GM19372 (cell line): ENCODE data around the gene NOTUM.
"Not testable (repeated sequence)": the region's sequence is repeated elsewhere in the genome, so short reads cannot be mapped to it uniquely, and the experiment has no call there.

Experiments used
- ATAC-seq: cut with Tn5 transposase; IDR thresholded peaks from one replicate; pipeline ENCODE4 v1.9.1; 2021; ENCODE audit warnings: mild to moderate bottlenecking, low read depth, moderate library complexity; ENCODE audit not compliant: unreplicated experiment

NOTUM gene

GRCh38 chr17:81958633-81959342 is 2.2 kb downstream of the NOTUM start:
- no peak for ATAC-seq

DNA sequence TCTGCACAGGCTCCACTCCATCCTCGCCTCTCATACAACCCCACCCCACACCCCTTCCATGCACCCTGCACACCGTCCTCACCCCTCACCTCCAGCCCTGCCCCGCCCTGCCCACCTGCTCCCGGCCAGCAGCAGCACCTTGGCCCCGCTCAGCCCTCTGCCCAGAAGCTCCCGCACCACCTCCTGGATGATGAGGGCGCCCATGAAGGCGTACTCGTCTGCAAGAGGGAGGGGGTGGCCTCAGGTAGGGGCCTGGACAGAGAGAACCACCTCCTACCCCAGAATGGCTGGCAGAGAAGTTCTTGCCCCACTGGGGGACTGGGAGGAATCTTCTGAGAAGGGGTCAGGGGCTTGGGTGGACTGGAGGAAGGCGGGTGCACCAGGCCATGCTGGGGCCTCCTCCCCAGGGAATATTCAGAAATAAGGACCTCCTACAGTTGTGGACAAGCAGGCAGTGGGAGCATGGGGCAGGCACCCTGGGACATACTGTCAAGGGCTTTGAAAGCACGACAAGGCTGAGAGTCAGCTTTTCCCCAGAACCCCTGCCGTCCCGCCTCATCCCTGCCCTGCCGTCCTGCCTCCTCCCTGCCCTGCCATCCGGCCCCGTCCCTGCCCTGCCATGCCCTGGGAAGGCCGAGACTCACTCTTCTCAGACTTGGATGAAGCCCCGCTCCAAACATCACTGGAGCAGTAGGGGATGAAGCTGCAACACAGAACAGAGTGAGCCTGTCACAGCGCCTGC is 3.1 kb downstream of the NOTUM start:
- no peak for ATAC-seq

DNA sequence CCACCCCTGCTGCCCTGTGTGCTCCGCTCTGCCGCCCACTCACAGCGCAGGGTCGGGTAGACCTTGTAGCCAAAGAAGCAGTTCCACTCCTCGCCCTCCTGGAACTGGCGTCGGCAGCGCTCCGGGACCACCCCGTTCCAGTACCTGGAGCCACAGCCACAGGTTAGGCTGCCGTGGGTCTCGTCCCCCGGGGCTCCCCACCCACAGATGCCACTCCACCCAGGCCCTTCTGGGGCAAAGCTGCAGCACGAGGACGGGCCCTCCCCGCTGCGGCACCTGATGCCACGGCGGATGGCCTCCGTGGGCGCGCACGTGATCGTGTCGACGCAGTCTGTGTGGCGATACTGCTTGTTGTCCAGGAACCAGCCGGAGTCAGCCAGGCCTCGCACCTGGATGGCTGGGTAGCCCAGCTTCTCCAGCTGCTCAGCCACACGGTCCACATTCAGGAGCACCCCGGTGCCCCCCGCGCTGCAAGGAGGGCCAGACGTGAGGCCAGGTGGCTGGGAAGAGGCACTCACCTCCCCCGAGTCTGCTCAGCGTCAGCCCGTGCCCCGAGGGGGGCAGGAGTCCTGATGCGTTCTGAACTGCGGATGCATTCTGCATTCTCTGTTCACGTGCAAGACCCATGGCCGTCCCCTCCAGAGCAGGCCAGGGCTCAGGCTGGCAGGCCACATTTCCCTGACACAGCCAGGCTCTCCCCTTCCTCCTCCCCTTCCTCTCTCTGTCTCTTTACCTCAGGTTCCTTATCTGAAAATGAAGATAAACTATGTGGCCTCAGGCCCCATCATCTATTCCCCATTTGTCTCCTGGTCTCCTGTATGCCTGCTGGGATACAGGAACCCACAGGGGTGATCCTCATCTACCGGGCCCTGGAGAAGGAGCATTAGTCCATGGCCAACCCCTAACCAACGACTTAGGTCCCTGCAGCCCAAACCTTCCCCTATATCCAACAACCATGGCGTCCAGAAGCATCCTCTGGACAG is 4.1 kb downstream of the NOTUM start:
- ATAC-seq: no peak

GRCh38 chr17:81955756-81956544 is 5.0 kb downstream of the NOTUM start:
- no peak for ATAC-seq

DNA sequence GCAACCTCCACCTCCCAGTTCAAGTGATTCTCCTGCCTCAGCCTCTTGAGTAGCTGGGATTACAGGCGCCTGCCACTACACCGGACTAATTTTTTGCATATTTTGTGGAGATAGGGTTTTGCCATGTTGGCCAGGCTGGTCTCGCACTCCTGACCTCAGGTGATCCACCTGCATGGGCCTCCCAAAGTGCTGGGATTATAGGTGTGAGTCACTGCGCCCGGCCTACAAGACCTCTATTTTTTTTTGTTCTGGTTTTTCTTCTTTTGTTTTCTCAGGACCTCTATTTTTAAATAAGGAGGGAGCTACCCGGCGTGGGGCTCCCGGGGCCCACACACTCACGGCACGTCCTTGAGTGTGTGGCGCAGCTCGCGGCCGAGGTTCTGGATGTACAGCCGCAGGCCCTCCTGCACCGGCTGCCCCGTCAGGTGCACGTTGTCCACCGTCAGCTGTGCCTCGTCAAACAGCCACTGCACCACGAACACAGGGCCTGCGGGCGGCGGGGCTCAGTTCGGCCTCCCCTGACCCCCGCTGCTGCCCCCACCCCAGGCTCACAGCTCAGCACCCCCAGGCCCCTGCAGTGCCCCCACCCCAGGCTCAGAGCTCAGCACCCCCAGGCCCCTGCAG is 5.8 kb downstream of the NOTUM start:
- no peak for ATAC-seq

- no peak for ATAC-seq
Observed at GRCh38 chr17:81954131-81955057, 6.6 kb downstream of the NOTUM start.

- not testable (repeated sequence) for ATAC-seq
Observed at GRCh38 chr17:81953443-81953842, 7.5 kb downstream of the NOTUM start.

DNA sequence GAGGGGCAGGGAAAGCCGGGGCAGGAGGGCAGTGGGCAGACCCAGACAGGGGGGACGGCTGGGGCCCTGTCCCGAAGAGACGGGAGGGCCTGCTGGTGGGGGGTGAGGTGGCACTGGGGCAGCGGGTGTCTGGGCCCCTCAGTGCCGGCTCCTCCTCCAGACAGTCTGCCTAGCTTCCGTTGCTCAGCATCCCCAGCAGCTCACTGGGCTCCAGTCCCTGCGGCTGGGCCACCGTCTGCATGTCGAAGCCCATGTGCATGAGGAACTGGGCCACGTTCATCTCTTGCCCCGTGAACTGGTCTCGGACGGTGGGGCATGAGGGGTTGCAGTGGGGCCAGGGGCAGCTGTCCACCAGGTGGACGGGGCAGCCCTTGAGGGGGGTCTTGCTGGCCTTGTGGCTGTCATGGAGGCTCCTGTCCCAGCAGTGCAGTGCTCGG is 8.2 kb downstream of the NOTUM start:
- no peak for ATAC-seq

GRCh38 chr17:81951785-81952684 is 9.0 kb downstream of the NOTUM start:
- ATAC-seq: no peak

GRCh38 chr17:81950501-81950900 is 10.5 kb downstream of the NOTUM start:
- ATAC-seq: no peak

- ATAC-seq: no peak
Observed at GRCh38 chr17:81948635-81949378, 12.2 kb downstream of the NOTUM start.

GRCh38 chr17:81947189-81947588 is 13.8 kb downstream of the NOTUM start, which contains the start of gene MYADML2:
Gene MYADML2 (minus strand): TSS chr17:81947233. CDS start chr17:81941741, 5,492 bp downstream.
- ATAC-seq: no peak

GRCh38 chr17:81944858-81945257 is 16.1 kb downstream of the NOTUM start:
- no peak for ATAC-seq

GRCh38 chr17:81942167-81942553 is 18.8 kb downstream of the NOTUM start:
- no peak for ATAC-seq

DNA sequence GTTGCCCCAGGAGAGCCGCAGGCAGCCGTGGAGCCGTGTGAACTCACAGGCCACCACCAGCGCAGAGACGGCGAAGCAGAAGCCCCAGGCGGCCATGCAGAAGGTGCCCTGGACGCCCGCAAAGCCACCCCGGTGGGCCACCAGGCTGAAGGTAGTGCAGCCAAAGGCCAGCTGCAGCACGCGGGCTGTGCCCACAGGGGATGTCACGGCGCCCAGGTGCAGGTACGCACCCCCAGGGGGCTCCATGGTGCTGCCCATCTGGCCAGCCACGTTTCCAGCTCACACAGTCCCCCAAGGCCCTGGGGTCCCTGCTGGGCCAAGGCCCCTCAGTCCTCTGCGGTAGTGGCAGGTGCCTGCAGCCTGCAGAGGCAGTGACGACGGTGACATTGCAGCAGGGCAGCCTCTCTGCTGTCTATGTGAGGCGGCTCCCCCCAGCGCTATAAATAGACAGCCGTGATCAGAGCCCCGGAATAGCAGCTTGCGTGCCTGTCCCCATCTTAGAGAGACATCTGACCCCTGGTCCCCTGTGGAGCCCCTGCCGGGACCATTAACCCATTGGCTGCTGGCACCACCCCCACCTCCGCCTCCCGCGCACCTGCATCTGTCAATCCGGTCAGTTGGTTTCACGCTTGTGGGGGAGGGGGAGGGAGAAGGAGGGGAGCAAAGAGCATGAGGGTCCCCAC is 19.4 kb downstream of the NOTUM start:
- ATAC-seq: no peak
